RWPE2 (cell line): ENCODE measurements around the gene HDAC4.

Source experiments
- ATAC-seq: fragments of 200-7000 bp; cut with Tn5 transposase; 3 replicates; pipeline ENCODE4 v1.9.1; 2021; ENCODE audit warnings: low read depth
- DNase-seq: peaks from one replicate; pipeline ENCODE4 v3.0.0-alpha.2; 2020; ENCODE audit warnings: low spot score
- H3K27ac ChIP-seq: fragments of 450-650 bp; 2 replicates; pipeline ENCODE4 v1.5.1; 2017; ENCODE audit warnings: mild to moderate bottlenecking; ENCODE audit not compliant: poor library complexity, severe bottlenecking
- H3K27me3 ChIP-seq: fragments of 250-450 bp; sonication (Bioruptor Pico); 2 replicates; pipeline ENCODE4 v1.5.1; 2021; ENCODE audit warnings: mild to moderate bottlenecking, moderate library complexity; ENCODE audit not compliant: insufficient read depth, poor library complexity, severe bottlenecking
- H3K36me3 ChIP-seq: fragments of 250-450 bp; sonication (Bioruptor Pico); 2 replicates; pipeline ENCODE4 v1.5.1; 2020; ENCODE audit warnings: low read depth, mild to moderate bottlenecking, moderate library complexity
- H3K4me1 ChIP-seq: fragments of 250-450 bp; sonication (Bioruptor Pico); 2 replicates; pipeline ENCODE4 v1.5.1; 2021; ENCODE audit warnings: mild to moderate bottlenecking, moderate library complexity; ENCODE audit not compliant: insufficient read depth, poor library complexity, severe bottlenecking
- H3K4me3 ChIP-seq: fragments of 250-450 bp; sonication (Bioruptor Pico); 2 replicates; pipeline ENCODE4 v1.5.1; 2021; ENCODE audit warnings: mild to moderate bottlenecking, moderate library complexity; ENCODE audit not compliant: severe bottlenecking
- H3K9me3 ChIP-seq: fragments of 250-450 bp; sonication (Bioruptor Pico); 2 replicates; pipeline ENCODE4 v1.5.1; 2021; ENCODE audit warnings: mild to moderate bottlenecking, moderate library complexity; ENCODE audit not compliant: severe bottlenecking
- TF ChIP-seq, protein P1 (sequence below): fragments of 450-650 bp; IDR thresholded peaks from one replicate; pipeline ENCODE4 v1.5.1; 2017; ENCODE audit warnings: mild to moderate bottlenecking, moderate library complexity; ENCODE audit not compliant: poor library complexity, severe bottlenecking

The HDAC4 gene

DNA sequence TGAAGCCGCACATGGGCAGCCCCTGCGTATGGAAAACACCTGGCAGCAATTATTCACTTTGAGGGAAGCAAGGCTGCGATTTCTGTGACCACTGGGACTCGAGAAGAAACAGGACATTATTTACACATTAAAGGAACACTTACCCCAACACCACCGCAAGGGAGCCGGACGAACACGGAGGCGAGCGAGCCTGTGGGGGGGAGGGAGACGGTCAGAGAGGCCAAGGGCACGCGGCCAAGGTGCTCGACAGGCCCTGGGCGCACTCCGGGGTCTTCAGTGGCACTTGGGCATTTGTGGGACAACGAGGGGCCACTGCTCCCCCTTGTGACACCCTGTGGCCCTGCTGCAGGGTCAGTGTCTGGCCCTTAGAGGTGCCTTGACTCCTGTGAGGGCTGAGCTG, 306.0 kb downstream of the HDAC4 start:
- TF ChIP-seq, protein P1, sequence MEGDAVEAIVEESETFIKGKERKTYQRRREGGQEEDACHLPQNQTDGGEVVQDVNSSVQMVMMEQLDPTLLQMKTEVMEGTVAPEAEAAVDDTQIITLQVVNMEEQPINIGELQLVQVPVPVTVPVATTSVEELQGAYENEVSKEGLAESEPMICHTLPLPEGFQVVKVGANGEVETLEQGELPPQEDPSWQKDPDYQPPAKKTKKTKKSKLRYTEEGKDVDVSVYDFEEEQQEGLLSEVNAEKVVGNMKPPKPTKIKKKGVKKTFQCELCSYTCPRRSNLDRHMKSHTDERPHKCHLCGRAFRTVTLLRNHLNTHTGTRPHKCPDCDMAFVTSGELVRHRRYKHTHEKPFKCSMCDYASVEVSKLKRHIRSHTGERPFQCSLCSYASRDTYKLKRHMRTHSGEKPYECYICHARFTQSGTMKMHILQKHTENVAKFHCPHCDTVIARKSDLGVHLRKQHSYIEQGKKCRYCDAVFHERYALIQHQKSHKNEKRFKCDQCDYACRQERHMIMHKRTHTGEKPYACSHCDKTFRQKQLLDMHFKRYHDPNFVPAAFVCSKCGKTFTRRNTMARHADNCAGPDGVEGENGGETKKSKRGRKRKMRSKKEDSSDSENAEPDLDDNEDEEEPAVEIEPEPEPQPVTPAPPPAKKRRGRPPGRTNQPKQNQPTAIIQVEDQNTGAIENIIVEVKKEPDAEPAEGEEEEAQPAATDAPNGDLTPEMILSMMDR: no peak
- H3K36me3 ChIP-seq: no peaks in the 10 kb centered on the region
- DNase-seq: no peak
- no peak overlapping the region for H3K4me3 ChIP-seq
- no peak for ATAC-seq
- no peaks in the 10 kb centered on the region for H3K27me3 ChIP-seq
- peaks cover 15% of the 10 kb centered on the region for H3K4me1 ChIP-seq
- H3K9me3 ChIP-seq: no peaks in the 10 kb centered on the region
- H3K27ac ChIP-seq: no peak overlapping the region

- Histone ChIP-seq H3K27ac (no peak overlapping the region), H3K4me3 (no peak overlapping the region)
- no peak for ATAC-seq
Measured at GRCh38 chr2:239093952-239094351, 306.9 kb downstream of the HDAC4 start.

DNA sequence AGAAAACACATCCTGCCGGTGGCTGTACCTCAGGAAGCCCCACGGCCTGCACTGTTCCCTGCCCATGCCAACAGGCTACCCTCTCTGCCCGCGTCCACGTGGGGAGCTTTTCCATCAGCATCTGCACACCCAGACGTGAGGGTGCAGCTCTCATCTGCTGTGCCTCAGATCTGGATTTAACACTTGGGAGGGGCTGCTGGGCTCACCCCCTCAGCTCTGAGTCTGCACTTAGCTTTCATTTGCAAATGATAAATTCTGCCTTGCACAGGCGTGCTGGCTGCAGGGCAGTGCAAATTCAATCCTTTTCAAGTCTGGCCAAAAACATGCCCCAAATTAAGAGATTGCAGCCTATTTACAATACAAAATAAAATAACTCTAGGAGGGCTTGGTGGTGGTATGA, 307.3 kb downstream of the HDAC4 start:
- Histone ChIP-seq H3K27me3 (no peaks in the 10 kb centered on the region), H3K27ac (no peak overlapping the region), H3K4me1 (peaks cover 10% of the 10 kb centered on the region), H3K4me3 (no peak overlapping the region), H3K9me3 (no peaks in the 10 kb centered on the region), H3K36me3 (no peaks in the 10 kb centered on the region)
- DNase-seq (no peak), ATAC-seq (no peak)
- TF ChIP-seq, protein P1: no peak

More at GRCh38 chr2:239093952-239094351, 306.9 kb downstream of the HDAC4 start:
- H3K27me3 ChIP-seq: no peaks in the 10 kb centered on the region
- no peak for DNase-seq
- H3K36me3 ChIP-seq: no peaks in the 10 kb centered on the region
- no peaks in the 10 kb centered on the region for H3K9me3 ChIP-seq
- TF ChIP-seq, protein P1: no peak
- peaks cover 14% of the 10 kb centered on the region for H3K4me1 ChIP-seq

DNA sequence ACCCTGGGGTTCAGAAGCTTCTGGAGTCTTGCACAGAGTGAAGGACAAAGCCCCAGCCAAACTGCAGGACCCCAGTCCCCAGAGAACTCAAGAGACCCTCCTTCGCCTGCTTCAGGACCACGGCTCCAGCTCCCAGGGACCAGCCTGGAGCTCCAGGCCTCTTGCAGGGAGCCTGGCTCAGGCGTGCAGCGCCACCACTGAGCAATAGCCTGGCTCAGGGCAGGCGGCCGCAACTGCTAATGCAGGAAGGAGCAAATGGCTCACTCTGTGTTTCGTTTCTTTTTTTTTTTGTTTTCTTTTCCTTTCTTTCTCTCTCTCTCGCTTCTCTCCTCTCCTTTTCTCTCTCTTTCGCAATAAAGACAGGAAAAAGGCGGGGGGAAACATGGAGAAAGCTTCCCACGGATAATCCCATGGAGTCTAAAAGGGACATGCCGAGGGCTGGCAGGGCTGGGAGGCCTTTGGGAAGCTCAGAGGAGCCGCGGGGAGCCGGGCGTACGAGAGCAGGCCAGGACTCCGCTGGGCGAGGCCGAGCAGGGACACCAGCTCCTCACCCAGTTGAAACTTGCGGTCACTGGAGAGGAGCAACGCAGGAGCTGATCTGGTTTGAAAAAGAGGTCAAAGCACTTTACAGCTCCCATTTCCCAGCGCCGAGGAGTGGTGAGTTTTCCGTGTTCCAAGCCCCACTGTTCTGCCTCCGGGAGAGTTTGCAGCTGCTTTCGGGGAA, 308.1 kb downstream of the HDAC4 start:
- Histone ChIP-seq H3K27me3 (no peaks in the 10 kb centered on the region), H3K4me3 (no peak overlapping the region), H3K36me3 (no peaks in the 10 kb centered on the region), H3K9me3 (no peaks in the 10 kb centered on the region), H3K27ac (no peak overlapping the region), H3K4me1 (peaks cover 1% of the 10 kb centered on the region)
- ATAC-seq (no peak), DNase-seq (no peak)
- TF ChIP-seq, protein P1: no peak

DNA sequence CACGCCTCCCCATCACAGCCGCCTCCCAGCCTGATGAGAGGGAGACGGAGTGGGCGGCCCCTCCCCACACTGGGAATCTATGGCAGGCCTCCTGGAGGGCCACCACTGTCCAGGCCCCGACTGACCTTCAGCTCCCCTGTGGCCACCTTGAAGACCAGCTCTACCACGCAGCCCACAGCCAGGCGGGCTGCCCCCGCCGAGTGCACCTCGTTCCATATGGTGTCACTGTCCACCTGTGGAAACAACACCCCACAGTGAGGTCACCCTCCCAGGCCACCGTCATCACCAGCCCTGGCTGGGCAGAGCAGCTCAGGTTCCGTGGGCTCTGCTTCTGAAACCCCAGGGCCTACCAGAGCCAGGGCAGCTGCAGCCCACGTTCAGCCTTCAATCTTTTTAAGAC, 310.9 kb downstream of the HDAC4 start:
- Histone ChIP-seq H3K27me3 (no peaks in the 10 kb centered on the region), H3K4me1 (no peaks in the 10 kb centered on the region), H3K36me3 (no peaks in the 10 kb centered on the region), H3K27ac (no peak overlapping the region), H3K4me3 (no peak overlapping the region), H3K9me3 (no peaks in the 10 kb centered on the region)
- DNase-seq (no peak), ATAC-seq (no peak)
- TF ChIP-seq, protein P1: no peak
